GM10248 (cell line): ENCODE data around the gene CLCNKA.

Source experiments
- CTCF ChIA-PET: fragments of 300-600 bp; sonication (Branson Sonifier 250); formaldehyde crosslinking; extraction: SDS; loops from one replicate; lab custom pipeline; 2021; ENCODE audit warnings: antibody characterized with exemption; lab: Yijun Ruan, JAX
- POLR2A ChIA-PET: fragments of 350-650 bp; sonication (Branson Sonifier 250); formaldehyde crosslinking; extraction: SDS; loops from one replicate; lab custom pipeline; 2020; ENCODE audit warnings: antibody characterized with exemption; lab: Yijun Ruan, JAX
- DNase-seq: peaks from one replicate; pipeline ENCODE4 v3.0.0; 2012; ENCODE audit errors: extremely low spot score
- TF ChIP-seq, protein P1 (sequence below): IDR thresholded peaks from 2 replicates; pipeline ENCODE4 v1.5.1; 2012; ENCODE audit warnings: mild to moderate bottlenecking, low read depth; ENCODE audit errors: extremely low read depth, missing control alignments, control extremely low read depth

CLCNKA gene

DNA sequence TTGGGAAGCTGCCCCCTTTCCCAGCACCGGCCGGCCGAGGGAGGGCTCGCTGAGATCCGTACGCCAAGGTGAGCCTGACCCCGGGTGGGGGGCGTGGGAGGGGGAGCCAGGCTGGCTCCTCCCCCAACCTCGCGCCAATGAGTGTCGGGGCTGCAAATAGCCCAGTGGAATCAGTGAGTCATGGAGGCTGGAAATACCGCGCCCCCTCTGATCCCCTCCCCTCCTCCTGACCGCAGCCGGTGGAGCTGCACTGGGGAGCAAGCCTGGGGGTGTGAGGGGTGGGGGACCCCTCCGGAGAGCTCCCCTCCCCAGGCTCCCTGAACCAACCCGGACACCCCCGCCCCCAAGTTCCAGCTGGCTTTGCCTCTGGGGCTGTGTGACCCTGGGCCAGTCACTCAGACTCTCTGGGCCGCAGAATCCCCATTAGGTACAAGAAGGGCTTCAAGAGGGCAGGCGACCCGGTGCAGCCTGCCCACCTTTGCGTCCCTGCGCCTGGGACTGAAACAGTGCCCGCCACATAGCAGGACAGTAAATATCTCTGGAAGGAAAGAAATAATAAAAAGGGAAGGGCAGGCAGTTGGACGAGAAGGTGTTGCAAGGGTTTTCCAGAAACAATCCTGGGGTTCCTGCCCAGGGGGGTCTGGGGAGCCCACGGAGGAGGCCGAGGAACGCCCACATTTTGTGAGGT is 8.5 kb upstream of the CLCNKA start:
- ChIA-PET CTCF (interaction anchor here (1.1 to 2.9 kb wide), 5 partner anchors 9 to 59 kb away, joined by 3 to 6 read pairs (median 4); partner anchors contain the start of gene SRARP), POLR2A (no interaction called here)
- TF ChIP-seq, protein P1, sequence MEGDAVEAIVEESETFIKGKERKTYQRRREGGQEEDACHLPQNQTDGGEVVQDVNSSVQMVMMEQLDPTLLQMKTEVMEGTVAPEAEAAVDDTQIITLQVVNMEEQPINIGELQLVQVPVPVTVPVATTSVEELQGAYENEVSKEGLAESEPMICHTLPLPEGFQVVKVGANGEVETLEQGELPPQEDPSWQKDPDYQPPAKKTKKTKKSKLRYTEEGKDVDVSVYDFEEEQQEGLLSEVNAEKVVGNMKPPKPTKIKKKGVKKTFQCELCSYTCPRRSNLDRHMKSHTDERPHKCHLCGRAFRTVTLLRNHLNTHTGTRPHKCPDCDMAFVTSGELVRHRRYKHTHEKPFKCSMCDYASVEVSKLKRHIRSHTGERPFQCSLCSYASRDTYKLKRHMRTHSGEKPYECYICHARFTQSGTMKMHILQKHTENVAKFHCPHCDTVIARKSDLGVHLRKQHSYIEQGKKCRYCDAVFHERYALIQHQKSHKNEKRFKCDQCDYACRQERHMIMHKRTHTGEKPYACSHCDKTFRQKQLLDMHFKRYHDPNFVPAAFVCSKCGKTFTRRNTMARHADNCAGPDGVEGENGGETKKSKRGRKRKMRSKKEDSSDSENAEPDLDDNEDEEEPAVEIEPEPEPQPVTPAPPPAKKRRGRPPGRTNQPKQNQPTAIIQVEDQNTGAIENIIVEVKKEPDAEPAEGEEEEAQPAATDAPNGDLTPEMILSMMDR = no peak
- DNase-seq = peak; percentile 69

DNA sequence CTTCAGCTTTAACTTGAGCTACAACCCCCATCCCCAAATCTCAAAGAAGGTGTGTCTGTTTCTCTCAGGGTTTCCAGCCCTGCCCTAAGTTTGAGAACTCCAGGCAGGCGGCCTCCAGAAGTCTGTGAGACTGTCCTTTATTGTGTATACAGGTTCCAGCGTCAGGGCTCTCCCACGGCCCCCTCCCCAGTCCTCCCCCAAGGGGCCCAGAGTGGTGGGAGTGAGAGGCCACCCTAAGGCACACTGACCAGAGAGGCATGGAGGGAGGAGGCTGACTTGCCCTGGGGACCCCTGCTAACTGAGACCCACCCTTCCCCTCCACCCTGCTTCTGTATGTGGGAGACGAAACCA is 8.0 kb upstream of the CLCNKA start:
- TF ChIP-seq, protein P1 = no peak
- ChIA-PET CTCF (interaction anchor here (1.1 to 2.9 kb wide), 6 partner anchors 10 to 65 kb away, joined by 3 to 6 read pairs (median 4); partner anchors contain the start of gene SRARP), POLR2A (no interaction called here)
- DNase-seq = no peak

DNA sequence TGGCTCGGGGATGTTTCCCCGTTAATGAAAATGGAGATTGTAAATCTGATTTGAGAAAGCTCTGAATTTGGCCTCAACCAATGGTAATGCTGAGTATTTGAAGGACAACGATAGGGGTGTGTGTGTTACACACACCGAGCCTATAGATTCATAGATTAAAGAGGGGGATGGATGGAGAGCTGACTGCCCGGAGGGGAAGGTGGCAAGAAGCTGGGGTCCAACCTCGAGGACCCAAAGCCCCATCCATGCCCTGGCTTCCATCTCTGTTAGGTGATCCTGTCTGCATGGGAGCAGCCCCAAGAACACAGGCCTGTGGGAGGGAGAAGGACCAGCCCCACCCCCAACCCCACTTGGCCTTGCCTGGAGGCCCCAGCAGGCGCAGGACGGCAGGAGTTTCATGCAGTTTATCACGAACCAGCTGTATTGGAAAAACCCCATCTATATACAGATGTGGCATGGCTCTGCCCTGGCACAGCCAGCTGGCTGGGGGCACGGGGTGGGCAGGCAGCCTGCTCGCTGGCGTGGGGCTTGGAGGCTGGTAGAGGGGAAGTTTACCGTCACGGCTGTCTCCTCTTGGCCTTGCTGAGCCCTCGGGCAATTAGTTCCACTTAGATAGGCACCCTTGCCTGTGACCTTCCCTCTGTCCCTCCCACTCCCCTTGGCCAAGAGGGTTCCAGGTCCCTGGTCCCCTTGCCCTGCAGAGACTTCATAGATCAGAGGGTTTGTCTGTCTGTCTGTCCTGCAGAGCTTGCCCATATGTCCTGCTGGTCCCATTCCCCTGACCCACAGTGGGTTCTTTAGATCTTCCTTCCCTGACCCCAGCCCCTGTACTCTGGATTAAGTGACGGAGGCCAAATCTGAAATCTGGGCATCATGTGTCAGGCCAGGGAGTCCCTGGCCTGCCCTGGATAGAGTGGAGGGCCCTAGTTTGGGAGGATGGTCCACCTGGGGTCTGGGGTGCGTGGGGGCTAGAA is 7.0 kb upstream of the CLCNKA start:
- ChIA-PET CTCF (interaction anchor here (1.1 to 2.9 kb wide), 6 partner anchors 11 to 64 kb away, joined by 3 to 6 read pairs (median 4); partner anchors contain the start of gene SRARP), POLR2A (interaction anchor here (0.5 kb wide), 1 partner anchor 7 kb away, joined by 3 read pairs; no protein-coding TSS in a partner anchor)
- TF ChIP-seq, protein P1 = no peak
- no peak for DNase-seq

- ChIA-PET POLR2A (no interaction called here), CTCF (interaction anchor here (1.8 to 2.9 kb wide), 2 partner anchors 16 to 63 kb away, joined by 5 to 6 read pairs; no protein-coding TSS in a partner anchor)
- TF ChIP-seq, protein P1 = no peak
- DNase-seq = no peak
These were observed 6.3 kb upstream of the CLCNKA start for GRCh38 chr1:16015491-16015890.

DNA sequence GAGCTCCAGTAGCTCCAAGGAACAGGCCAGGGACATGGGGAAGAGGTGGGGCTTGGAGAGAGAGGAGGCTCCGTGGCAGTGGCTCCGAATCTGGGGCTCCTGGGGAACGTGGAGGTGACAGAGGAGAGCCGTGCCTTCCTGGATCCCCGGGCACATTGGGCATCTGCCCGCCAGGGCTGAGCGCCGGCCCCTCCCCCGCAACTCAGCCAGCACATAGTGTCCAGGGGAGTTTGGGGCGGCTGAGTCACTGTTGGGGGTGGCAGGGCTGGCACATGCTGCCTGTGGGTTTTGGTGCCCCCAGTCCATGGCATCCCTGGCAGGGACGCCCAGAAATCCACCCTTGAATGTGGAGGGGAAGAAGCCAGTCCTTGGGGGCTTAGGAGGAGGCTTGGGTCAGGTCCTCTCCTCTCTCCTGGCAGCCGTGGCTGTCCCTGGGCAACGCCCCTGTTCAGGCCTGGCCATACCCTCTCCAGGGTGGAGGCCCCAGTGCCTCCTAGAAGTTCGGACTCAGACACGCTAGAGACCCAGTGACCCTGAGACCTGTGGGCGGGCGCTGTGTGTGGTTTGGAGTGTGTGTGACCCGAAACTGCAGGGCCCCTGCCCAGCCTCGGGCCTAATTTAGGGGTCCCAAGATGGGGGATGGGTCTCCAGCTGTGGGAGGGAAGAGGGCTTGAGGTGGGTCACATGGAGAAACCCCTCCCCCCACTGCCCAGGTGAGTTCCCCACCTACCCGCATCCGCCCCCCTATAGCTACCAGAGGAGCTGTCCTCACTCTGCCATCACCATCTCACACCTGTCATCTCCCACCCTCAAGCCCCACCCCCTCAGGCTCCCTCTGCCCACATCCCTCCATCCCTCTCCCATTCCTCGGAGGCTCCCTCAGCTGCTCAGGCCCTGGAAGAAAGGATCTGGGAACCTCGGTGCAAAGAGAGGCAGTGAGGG is 5.6 kb upstream of the CLCNKA start:
- no peak for DNase-seq
- POLR2A ChIA-PET = no interaction called here
- CTCF ChIA-PET = interaction anchor here (1.0 to 1.3 kb wide), 2 partner anchors 9 to 21 kb away, joined by 3 to 5 read pairs; no protein-coding TSS in a partner anchor
- TF ChIP-seq, protein P1 = no peak
